H1 (cell line): ENCODE data around the gene MDC1. TPM values are rescaled to one million over a fixed set of nuclear protein-coding genes. Genes with fewer than 3 reads are reported as not detected.
A peak's percentile ranks its signal among the peaks of the same experiment; 100 is the strongest.

ENCODE experiments used
- ASH2L ChIP-seq: fragments of 200-600, 300-600 bp; sonication (generic); IDR thresholded peaks from one replicate; pipeline ENCODE4 v1.7.1; 2017; ENCODE audit warnings: low read length
- ATF2 ChIP-seq: IDR thresholded peaks from 2 replicates; pipeline ENCODE4 v1.6.1; 2012; ENCODE audit warnings: low read length, inconsistent platforms
- BACH1 ChIP-seq: IDR thresholded peaks from 2 replicates; pipeline ENCODE4 v1.6.1; 2012; ENCODE audit warnings: low read length, improper control_type of control experiment
- BCL11A ChIP-seq, 2 experiments: IDR thresholded peaks; one replicate each; pipeline ENCODE4 v1.6.1; 2011; ENCODE audit warnings: low read depth in 2 of 2, low read length in 2 of 2, mild to moderate bottlenecking in 2 of 2
- CBX8 ChIP-seq: fragments of 300-800, 300-1000 bp; sonication (generic); IDR thresholded peaks from 2 replicates; pipeline ENCODE4 v1.7.1; 2016; ENCODE audit warnings: low read depth, low read length, borderline replicate concordance
- CHD1 ChIP-seq: IDR thresholded peaks from 2 replicates; pipeline ENCODE4 v1.6.1; 2012; ENCODE audit warnings: low read depth, low read length, improper control_type of control experiment
- EP300 ChIP-seq, 2 experiments: IDR thresholded peaks; 1 replicate in 1 of 2; 2 replicates in 1 of 2; pipeline ENCODE4 v1.6.1; 2011 to 2012; ENCODE audit warnings: low read depth in 2 of 2, low read length in 2 of 2, mild to moderate bottlenecking in 2 of 2, borderline replicate concordance in 1 of 2, inconsistent platforms in 1 of 2, moderate library complexity in 1 of 2
- EZH2 ChIP-seq: fragments of 200-600 bp; sonication (generic); IDR thresholded peaks from 2 replicates; pipeline ENCODE4 v1.7.1; 2012; ENCODE audit warnings: low read depth, mild to moderate bottlenecking, moderate library complexity, low read length, inconsistent platforms; ENCODE audit not compliant: severe bottlenecking
- HDAC2 ChIP-seq, 2 experiments: fragments of 300-600 bp in 1 of 2; sonication (generic) in 1 of 2; IDR thresholded peaks; 2 replicates each; pipeline ENCODE4 v1.6.1; 2011 to 2012; ENCODE audit warnings: low read depth in 2 of 2, low read length in 2 of 2, mild to moderate bottlenecking in 2 of 2, moderate library complexity in 2 of 2, borderline replicate concordance in 1 of 2, inconsistent platforms in 1 of 2
- JUN ChIP-seq: IDR thresholded peaks from 2 replicates; pipeline ENCODE4 v1.6.1; 2011; ENCODE audit warnings: low read depth, mild to moderate bottlenecking, improper control_type of control experiment, low read length
- JUND ChIP-seq: IDR thresholded peaks from 2 replicates; pipeline ENCODE4 v1.6.1; 2011; ENCODE audit warnings: mild to moderate bottlenecking, improper control_type of control experiment, low read length
- KDM5A ChIP-seq: fragments of 200-600 bp; IDR thresholded peaks from 2 replicates; pipeline ENCODE4 v1.7.1; 2012; ENCODE audit warnings: mild to moderate bottlenecking, low read length, inconsistent platforms, mixed read lengths
- POLR2AphosphoS5 ChIP-seq: IDR thresholded peaks from 2 replicates; pipeline ENCODE4 v1.6.1; 2011; ENCODE audit warnings: low read depth, low read length
- RFX5 ChIP-seq: IDR thresholded peaks from 2 replicates; pipeline ENCODE4 v1.6.1; 2011; ENCODE audit warnings: low read depth, low read length, improper control_type of control experiment, borderline replicate concordance
- RNF2 ChIP-seq: fragments of 200-900, 300-1000 bp; sonication (generic); IDR thresholded peaks from 2 replicates; pipeline ENCODE4 v1.7.1; 2016; ENCODE audit warnings: borderline replicate concordance, low read depth, mild to moderate bottlenecking, antibody characterized with exemption, low read length; ENCODE audit not compliant: poor library complexity, severe bottlenecking; ENCODE audit errors: missing control alignments
- SIN3A ChIP-seq, 2 experiments: IDR thresholded peaks in 1 of 2; conservative IDR thresholded peaks in 1 of 2; 2 replicates each; pipeline ENCODE4 v1.6.1; 2011 to 2012; ENCODE audit warnings: low read length in 2 of 2, improper control_type of control experiment in 1 of 2, low read depth in 1 of 2, mild to moderate bottlenecking in 1 of 2
- SIX5 ChIP-seq: IDR thresholded peaks from 2 replicates; pipeline ENCODE4 v1.6.1; 2011; ENCODE audit warnings: mild to moderate bottlenecking, low read depth, low read length
- SP2 ChIP-seq: IDR thresholded peaks from 2 replicates; pipeline ENCODE4 v1.6.1; 2012; ENCODE audit warnings: mild to moderate bottlenecking, low read length, inconsistent platforms
- TBP ChIP-seq: IDR thresholded peaks from 2 replicates; pipeline ENCODE4 v1.6.1; 2011; ENCODE audit warnings: low read depth, low read length, improper control_type of control experiment
- YY1 ChIP-seq: IDR thresholded peaks from 2 replicates; pipeline ENCODE4 v1.6.1; 2011; ENCODE audit warnings: low read depth, mild to moderate bottlenecking, low read length
- polyA plus RNA-seq, 7 experiments: library from polyadenylated mRNA; depleted of rRNA in 3 of 7; stranded (reverse) in 5 of 7; unstranded in 2 of 7; fragments of >200 nt in 5 of 7; fragments of 200-250 nt in 2 of 7; gene quantifications; 1 replicate in 5 of 7; 2 replicates in 1 of 7; 4 replicates in 1 of 7; pipeline versions ENCODE4 v1.2.1 to v1.2.3, GENCODE V29; 2011 to 2013; ENCODE audit warnings: missing spikeins in 2 of 7, mixed read lengths in 2 of 7
- total RNA-seq: library from RNA; stranded (reverse); fragmentation: NEBNext Ultra II Directional; extraction: Animal tissue kit (Norgen Biotek cat#: 25700); gene quantifications from 2 replicates; pipeline ENCODE4 v1.2.1, GENCODE V29; 2021
- TF ChIP-seq, protein P1 (sequence below): IDR thresholded peaks from 2 replicates; pipeline ENCODE4 v1.6.1; 2012; ENCODE audit warnings: inconsistent platforms

MDC1 gene
- total and polyA plus RNA-seq, 2 of the 8 experiments (the other 6 are each of a cell fraction or from before 2014, with no cell fraction given) = 29.9 to 81.1 TPM

DNA sequence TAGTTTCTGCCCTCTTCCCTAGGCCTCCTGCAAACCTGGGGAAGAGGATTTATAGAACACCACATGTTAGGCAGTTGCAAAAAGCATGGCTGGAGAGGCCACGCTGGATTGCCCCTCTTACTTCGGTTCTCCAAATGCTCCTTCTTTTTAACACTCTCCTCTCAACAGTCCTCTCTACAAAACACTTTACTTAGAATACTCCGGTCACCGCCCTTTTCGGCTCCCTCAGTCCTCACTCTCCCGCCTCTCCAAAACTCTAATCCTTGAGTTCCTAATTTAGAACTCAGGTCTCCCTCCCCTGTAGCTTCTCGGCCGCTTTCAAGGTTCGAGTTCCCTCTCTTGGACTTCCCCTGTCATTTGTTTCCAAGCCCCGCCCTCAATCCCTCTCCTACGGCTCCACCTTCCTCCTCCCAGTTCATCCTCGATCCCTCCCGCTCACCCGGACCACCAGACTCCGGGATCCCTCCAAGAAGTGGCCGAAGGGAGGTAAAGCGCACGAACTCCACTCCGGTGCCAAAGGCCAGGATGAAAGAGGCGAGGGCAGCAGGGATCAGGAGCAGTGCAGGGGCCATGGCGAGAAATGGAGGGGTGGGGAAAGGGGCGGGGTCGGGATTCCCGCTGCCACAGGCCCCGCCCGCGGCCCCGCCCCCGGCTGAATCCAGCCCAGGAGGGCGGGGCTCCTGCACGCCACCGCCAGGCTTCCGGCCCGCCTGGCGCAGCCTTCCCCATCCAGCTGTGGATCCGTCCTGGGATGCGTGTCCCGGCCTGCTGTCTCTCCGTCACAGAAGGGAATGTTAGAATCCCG, 26.5 kb downstream of the MDC1 start, which contains the start of gene NRM (continued):
- TF ChIP-seq EZH2 (no peak), KDM5A (no peak), ATF2 (no peak), CHD1 (no peak), SP2 (no peak), SIX5 (no peak), YY1 (peak; percentile 56; the same call in 1 of the 2 replicates), JUN (no peak), SIN3A (conservative IDR thresholded peaks at IDR 0.05 in 1 of 2, IDR thresholded peaks at IDR 0.05 in 1 of 2; ENCODE audit: low read depth in 1 of 2, low read length in 2 of 2) (peak in 1 of 2 experiments; percentile 94; a peak in 2 of 4 replicates), RFX5 (no peak), CBX8 (no peak), BACH1 (0 out of 2 replicates have a peak, but pooled peaks have one; percentile 31), RNF2 (no peak), EP300 (IDR thresholded peaks at IDR 0.05; ENCODE audit: borderline replicate concordance in 1 of 2, low read depth in 2 of 2, low read length in 2 of 2) (no peak), HDAC2 (IDR thresholded peaks at IDR 0.05; ENCODE audit: borderline replicate concordance in 1 of 2, low read depth in 2 of 2, low read length in 2 of 2) (peak in 1 of 2 experiments; percentile 82; a peak in 2 of 4 replicates), ASH2L (peak; percentile 67), TBP (peak; percentile 50; the same call in 1 of the 2 replicates), BCL11A (IDR thresholded peaks at IDR 0.05; ENCODE audit: low read depth in 2 of 2, low read length in 2 of 2) (no peak), JUND (no peak), POLR2AphosphoS5 (peak; percentile 31; the same call in 1 of the 2 replicates)
- TF ChIP-seq, protein P1, sequence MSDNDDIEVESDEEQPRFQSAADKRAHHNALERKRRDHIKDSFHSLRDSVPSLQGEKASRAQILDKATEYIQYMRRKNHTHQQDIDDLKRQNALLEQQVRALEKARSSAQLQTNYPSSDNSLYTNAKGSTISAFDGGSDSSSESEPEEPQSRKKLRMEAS = no peak
